Measurements from ENCODE around the gene ASB1.

DNA sequence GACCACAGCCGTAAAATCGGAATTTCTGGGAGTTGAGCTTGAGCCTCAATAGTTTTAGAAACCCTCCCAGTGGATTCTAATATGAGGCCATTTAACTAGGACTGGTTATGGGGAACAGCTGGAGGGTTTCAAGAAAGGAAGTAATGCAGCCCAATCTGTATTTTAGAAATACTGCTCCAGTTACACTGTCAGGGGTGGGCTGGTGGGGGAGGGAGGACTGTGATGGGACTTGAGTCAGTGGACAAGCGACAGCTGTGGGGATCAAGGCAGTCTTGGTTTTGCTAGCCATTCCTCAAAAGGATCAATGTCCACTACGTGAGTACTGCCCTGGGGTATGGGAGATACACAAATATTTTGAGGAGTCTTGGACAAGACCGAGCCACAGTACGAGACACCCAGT, 34.8 kb downstream of the ASB1 start:
- TF ChIP-seq POLR2AphosphoS5 (IDR thresholded peaks at IDR 0.05; ENCODE audit: borderline replicate concordance, low read depth, low read length): no peak
- no peak for TF ChIP-seq EZH2 (IDR thresholded peaks at IDR 0.05)
- no peak for TF ChIP-seq FOXP2 (optimal IDR thresholded peaks at IDR 0.05; ENCODE audit: control extremely low read depth, extremely low read length, insufficient read depth)
